HepG2 (cell line): ENCODE measurements around the gene CDHR4. TPM values are rescaled to one million over a fixed set of nuclear protein-coding genes. Genes with fewer than 3 reads are reported as not detected.

Source experiments
- ARID5B ChIP-seq: IDR thresholded peaks from 2 replicates; pipeline ENCODE4 v1.4.0; 2020; ENCODE audit warnings: mild to moderate bottlenecking, missing genetic modification reagents
- BRCA1 ChIP-seq: sonication (generic); formaldehyde crosslinking; IDR thresholded peaks from 2 replicates; pipeline ENCODE4 v1.4.0; 2020; ENCODE audit warnings: missing genetic modification reagents
- ELK4 ChIP-seq: sonication (generic); formaldehyde crosslinking; IDR thresholded peaks from 2 replicates; pipeline ENCODE4 v1.9.0; 2021; ENCODE audit warnings: missing genetic modification reagents, borderline replicate concordance
- FOXK2 ChIP-seq: fragments of 450-650 bp; IDR thresholded peaks from 2 replicates; pipeline ENCODE4 v1.6.1; 2016
- GATAD1 ChIP-seq: IDR thresholded peaks from 2 replicates; pipeline ENCODE4 v1.6.1; 2016; ENCODE audit warnings: missing genetic modification reagents, missing compliant biosample characterization
- HINFP ChIP-seq: sonication (generic); formaldehyde crosslinking; IDR thresholded peaks from 2 replicates; pipeline ENCODE4 v1.4.0; 2020; ENCODE audit warnings: low read depth, mild to moderate bottlenecking, missing genetic modification reagents
- MEIS2 ChIP-seq: sonication (generic); formaldehyde crosslinking; IDR thresholded peaks from 2 replicates; pipeline ENCODE4 v1.9.0; 2021; ENCODE audit warnings: mild to moderate bottlenecking, missing genetic modification reagents
- MIER3 ChIP-seq: IDR thresholded peaks from 2 replicates; pipeline ENCODE4 v1.6.1; 2016; ENCODE audit warnings: missing compliant biosample characterization, borderline replicate concordance
- MTF1 ChIP-seq: sonication (generic); formaldehyde crosslinking; IDR thresholded peaks from 2 replicates; pipeline ENCODE4 v1.5.0; 2020; ENCODE audit warnings: missing genetic modification reagents
- PITX1 ChIP-seq: sonication (generic); formaldehyde crosslinking; IDR thresholded peaks from 2 replicates; pipeline ENCODE4 v1.5.1; 2020; ENCODE audit warnings: mild to moderate bottlenecking, missing genetic modification reagents
- RAD21 ChIP-seq: fragments of 450-650 bp; formaldehyde crosslinking; IDR thresholded peaks from 2 replicates; pipeline ENCODE4 v1.5.0; 2020; ENCODE audit warnings: mild to moderate bottlenecking
- TBP ChIP-seq: sonication (generic); formaldehyde crosslinking; IDR thresholded peaks from 2 replicates; pipeline ENCODE4 v1.5.0; 2020; ENCODE audit warnings: missing genetic modification reagents
- TCF7 ChIP-seq: sonication (generic); IDR thresholded peaks from 2 replicates; pipeline ENCODE4 v1.6.1; 2016; ENCODE audit warnings: antibody characterized with exemption, low read depth
- ZNF143 ChIP-seq: sonication (generic); formaldehyde crosslinking; IDR thresholded peaks from 2 replicates; pipeline ENCODE4 v1.4.0; 2020; ENCODE audit warnings: missing genetic modification reagents
- ZNF253 ChIP-seq: sonication (generic); formaldehyde crosslinking; IDR thresholded peaks from 2 replicates; pipeline ENCODE4 v1.8.0; 2022; ENCODE audit warnings: mild to moderate bottlenecking, missing genetic modification reagents, borderline replicate concordance
- ZNF280B ChIP-seq: sonication (generic); formaldehyde crosslinking; IDR thresholded peaks from 2 replicates; pipeline ENCODE4 v1.5.0; 2020; ENCODE audit warnings: missing genetic modification reagents, mild to moderate bottlenecking, borderline replicate concordance
- ZNF451 ChIP-seq: sonication (generic); formaldehyde crosslinking; IDR thresholded peaks from 2 replicates; pipeline ENCODE4 v1.5.0; 2020; ENCODE audit warnings: mild to moderate bottlenecking, missing genetic modification reagents
- ZNF709 ChIP-seq: sonication (generic); formaldehyde crosslinking; IDR thresholded peaks from 2 replicates; pipeline ENCODE4 v1.5.0; 2020; ENCODE audit warnings: mild to moderate bottlenecking, missing genetic modification reagents
- ZNF724P ChIP-seq: sonication (generic); formaldehyde crosslinking; IDR thresholded peaks from 2 replicates; pipeline ENCODE4 v1.8.0; 2022; ENCODE audit warnings: missing genetic modification reagents, borderline replicate concordance
- ZNF850 ChIP-seq: sonication (generic); formaldehyde crosslinking; conservative IDR thresholded peaks from 2 replicates; pipeline ENCODE4 v1.9.0; 2021; ENCODE audit warnings: mild to moderate bottlenecking, missing genetic modification reagents
- polyA plus RNA-seq, 8 experiments: library from polyadenylated mRNA; depleted of rRNA in 3 of 8; stranded (reverse) in 7 of 8; unstranded in 1 of 8; fragments of >200 nt; fragmentation: Illumina TruSeq in 4 of 8; extraction: Trizol in 4 of 8; gene quantifications; 2 replicates each; pipeline versions ENCODE4 v1.2.1 to v1.2.3, GENCODE V29; 2011 to 2016; ENCODE audit warnings: low read depth in 4 of 8, missing spikeins in 1 of 8, mixed read lengths in 1 of 8; ENCODE audit not compliant: insufficient read depth in 1 of 8
- total RNA-seq, 5 experiments: library from RNA; depleted of rRNA; stranded (reverse); fragments of >200 nt; fragmentation: Illumina TruSeq; extraction: Trizol; gene quantifications; 2 replicates each; pipeline ENCODE4 v1.2.3, GENCODE V29; 2016; ENCODE audit warnings: low read depth in 1 of 5

Gene CDHR4
- total and polyA plus RNA-seq, 2 of the 13 experiments (the other 11 are each of a cell fraction or from before 2014, with no cell fraction given): 0.21 TPM; not detected in 1

GRCh38 chr3:49786357-49787181 lies 13.1 kb downstream of the CDHR4 start, which contains the start of gene IP6K1 (continued):
- TF ChIP-seq TCF7 (no peak), ZNF850 (CRISPR knock-in tag) (no peak), TBP (no peak), RAD21 (CRISPR knock-in tag) (no peak; the same call in 1 of the 2 replicates), GATAD1 (CRISPR knock-in tag) (peak; percentile 55), PITX1 (CRISPR knock-in tag) (peak; percentile 33; the same call in 1 of the 2 replicates), ZNF280B (CRISPR knock-in tag) (no peak), ARID5B (CRISPR knock-in tag) (peak; percentile 23; the same call in 1 of the 2 replicates), ZNF143 (CRISPR knock-in tag) (no peak), ZNF253 (peak; percentile 95; the same call in 1 of the 2 replicates), BRCA1 (CRISPR knock-in tag) (peak; percentile 51; the same call in 1 of the 2 replicates), MTF1 (CRISPR knock-in tag) (no peak), ZNF724P (CRISPR knock-in tag) (peak; percentile 88; the same call in 1 of the 2 replicates), MIER3 (CRISPR knock-in tag) (0 out of 2 replicates have a peak, but pooled peaks have one; percentile 51), MEIS2 (CRISPR knock-in tag) (peak; percentile 61), ZNF451 (CRISPR knock-in tag) (no peak), FOXK2 (peak; percentile 70; the same call in 1 of the 2 replicates), HINFP (CRISPR knock-in tag) (0 out of 2 replicates have a peak, but pooled peaks have one; percentile 47), ZNF709 (CRISPR knock-in tag) (0 out of 2 replicates have a peak, but pooled peaks have one; percentile 50), ELK4 (CRISPR knock-in tag) (no peak)
